GM19023 (cell line): ENCODE measurements around the gene ATP11A.

ENCODE experiments used
- ATAC-seq: cut with Tn5 transposase; IDR thresholded peaks from one replicate; pipeline ENCODE4 v1.9.1; 2021; ENCODE audit warnings: mild to moderate bottlenecking, moderate library complexity; ENCODE audit not compliant: unreplicated experiment

The ATP11A gene

GRCh38 chr13:112738606-112739005, 48.8 kb downstream of the ATP11A start:
- ATAC-seq, result no peak

DNA sequence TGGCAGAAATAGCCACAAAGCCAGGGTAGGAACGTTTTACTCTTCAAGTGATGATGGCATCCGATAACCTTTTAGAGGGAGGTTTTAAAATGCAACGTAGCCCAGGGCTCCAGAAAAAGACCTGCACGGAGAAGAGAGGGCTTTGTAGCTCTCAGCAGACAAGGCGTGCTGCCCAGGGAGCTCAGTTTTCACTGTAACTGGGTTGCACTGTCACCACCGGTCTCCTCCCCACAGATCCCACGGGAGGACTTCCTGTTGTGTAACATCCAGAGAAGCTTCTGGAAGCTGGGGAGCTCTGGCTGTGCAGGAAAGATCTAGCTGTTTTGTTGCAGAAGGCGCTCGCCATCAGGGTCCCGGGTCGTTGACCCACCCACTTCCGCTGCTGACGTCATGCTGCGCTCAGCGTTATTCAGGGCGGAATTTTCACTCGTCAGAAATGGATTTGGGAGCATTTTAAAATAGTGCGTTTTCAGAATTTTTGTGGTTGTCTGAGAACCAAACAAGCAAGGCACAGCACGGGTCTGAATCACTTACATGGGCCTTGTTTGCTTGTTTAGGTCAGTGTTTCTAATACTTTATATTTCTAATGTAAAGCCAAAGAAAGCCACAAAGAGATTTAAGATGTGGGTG, 50.8 kb downstream of the ATP11A start:
- no peak for ATAC-seq

DNA sequence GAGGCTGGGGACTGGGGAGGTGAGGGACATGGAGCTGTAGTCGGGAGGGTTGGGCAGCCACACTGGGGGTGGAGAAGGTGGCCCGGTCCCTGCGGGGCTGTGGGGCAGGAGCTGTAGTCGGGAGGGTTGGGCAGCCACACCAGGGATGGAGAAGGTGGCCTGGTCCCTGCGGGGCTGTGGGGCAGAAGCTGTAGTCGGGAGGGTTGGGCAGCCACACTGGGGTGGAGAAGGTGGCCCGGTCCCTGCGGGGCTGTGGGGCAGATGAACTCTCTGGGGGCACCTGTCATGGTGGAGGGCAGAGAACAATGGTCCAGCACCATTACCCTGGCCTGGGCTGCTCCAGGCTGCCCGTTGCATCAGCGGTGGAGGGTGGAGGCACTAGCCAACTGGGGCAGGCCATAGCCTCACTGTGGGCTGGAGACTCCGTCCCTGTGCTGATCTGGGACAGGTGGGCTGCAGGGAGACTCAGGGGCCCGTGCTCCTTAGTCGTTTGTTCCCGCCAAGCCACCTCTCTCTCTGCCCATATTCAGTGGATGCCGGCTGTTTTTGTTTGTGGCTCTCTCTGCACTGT, 51.4 kb downstream of the ATP11A start:
- no peak for ATAC-seq

DNA sequence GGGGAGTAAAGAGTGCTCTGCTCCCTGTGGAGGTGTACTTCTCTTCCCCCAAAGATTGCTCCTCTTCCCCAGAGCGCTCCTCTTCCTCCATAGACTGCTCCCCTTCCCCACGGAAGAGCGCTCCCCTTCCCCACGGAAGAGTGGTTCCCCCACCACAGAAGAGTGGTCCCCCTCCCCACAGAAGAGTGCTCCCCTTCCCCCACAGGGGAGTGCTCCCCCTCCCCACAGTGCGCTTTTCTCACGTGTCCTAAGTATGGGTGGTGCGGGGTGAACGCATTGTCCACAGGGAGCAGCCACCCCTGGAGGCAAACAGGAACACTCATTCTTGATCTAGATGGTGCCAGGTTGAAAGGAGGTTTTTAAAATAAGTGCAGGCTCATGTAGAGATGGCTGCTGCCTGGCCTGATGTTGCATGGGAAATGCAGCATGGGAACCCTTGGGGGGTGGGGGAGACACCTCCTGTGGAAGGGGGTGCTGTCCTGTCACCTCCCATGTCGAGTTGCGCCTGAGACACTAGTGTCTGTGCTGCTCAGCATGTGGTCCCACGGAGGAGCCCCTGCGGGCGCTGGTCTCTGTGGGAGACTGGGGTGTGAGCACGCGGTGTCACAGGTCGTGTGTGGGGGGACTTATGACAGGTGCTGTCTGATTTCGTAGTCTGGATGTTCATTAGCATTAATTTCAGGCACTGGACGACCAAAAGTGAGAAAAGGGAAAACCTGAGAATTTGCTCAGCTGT, 52.2 kb downstream of the ATP11A start:
- no peak for ATAC-seq

DNA sequence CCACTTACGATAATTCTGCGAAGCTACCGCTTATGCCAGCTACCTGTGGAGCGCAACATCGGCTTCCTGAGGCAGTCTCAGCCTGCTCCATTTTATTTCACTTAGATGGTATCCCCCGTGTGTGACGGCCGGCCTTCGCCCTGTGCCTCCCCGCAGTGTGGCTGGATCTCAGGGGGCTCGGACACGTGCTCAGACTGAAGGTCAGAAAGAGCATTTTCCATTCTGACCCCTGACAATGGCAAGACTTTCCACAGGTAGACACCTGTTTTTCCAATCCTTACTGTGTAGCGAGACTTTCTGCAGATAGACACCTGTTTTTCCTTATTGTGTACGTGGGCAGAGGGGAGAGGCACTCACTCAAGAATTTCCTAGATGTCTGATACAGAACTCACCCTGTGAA, 52.7 kb downstream of the ATP11A start:
- no peak for ATAC-seq

DNA sequence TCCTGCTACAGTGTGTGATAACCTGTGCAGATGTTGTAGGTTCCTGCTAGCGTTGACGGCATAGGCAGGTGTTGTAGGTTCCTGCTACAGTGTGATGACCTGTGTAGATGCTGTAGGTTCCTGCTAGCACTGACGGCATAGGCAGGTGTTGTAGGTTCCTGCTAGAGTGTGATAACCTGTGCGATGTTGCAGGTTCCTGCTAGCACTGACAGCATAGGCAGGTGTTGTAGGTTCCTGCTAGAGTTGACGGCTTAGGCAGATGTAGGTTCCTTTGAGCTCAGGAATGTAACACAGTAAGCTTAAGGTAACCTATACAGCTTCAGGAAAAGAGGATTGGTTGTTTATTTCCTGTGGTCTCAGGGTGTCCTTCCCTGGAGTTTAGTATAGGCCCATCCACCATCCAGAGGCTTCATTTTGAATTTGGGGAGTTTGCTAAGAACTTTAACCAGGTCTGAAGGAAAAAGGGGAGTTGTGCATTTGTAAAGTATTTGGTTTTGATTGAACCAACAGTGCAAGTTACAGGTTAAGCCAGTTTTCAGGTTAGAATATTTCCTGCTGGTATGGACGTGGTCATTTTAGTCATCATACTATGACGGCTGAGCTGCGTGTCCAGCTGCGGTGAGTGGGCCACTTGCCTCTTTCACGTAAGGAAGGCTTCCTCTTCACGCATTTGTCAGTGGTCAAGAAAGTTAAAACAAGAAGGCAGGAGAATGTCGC, 53.8 kb downstream of the ATP11A start:
- ATAC-seq, result no peak

GRCh38 chr13:112744168-112745021, 54.6 kb downstream of the ATP11A start:
- no peak for ATAC-seq

GRCh38 chr13:112746044-112746443, 56.2 kb downstream of the ATP11A start:
- no peak for ATAC-seq

- no peak for ATAC-seq
Measured at GRCh38 chr13:112747256-112747655, 57.4 kb downstream of the ATP11A start.

DNA sequence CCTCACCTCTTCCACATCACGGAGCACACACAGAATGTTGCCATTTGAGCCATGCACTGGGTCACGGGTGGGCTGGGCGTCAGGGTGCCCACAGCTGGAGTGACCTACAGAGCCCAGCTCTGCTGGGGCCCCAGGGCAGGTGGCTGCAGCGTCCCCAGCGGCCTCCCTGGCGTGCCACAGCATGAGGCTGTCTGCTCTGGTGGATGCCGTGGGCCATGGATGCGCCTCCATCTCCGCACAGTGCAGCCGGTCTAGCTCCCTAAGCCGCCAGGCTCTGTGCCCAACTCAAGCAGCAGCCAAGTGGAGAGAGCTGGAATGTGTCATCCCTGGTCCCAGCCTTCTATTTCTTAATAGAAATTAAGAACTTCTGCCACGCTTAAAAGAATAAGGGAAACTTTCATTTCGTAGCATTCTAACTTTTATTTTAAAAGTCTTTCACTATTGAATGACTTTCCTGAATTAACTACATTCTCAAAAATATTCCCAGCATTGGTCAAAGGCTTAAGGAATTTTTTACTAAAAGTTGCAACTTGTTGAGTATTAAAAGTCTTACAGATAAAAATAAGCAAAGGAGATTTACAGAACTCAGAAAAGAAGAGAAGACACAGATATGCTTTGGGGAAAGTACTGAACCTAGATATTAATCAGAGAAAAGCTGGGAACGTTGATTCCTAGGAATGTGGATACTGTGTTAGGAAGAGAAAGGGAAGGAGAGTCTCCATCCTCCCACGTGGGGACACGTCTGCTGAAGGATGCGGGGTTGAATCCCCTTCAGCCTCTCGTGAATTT, 59.3 kb downstream of the ATP11A start:
- ATAC-seq, result no peak

DNA sequence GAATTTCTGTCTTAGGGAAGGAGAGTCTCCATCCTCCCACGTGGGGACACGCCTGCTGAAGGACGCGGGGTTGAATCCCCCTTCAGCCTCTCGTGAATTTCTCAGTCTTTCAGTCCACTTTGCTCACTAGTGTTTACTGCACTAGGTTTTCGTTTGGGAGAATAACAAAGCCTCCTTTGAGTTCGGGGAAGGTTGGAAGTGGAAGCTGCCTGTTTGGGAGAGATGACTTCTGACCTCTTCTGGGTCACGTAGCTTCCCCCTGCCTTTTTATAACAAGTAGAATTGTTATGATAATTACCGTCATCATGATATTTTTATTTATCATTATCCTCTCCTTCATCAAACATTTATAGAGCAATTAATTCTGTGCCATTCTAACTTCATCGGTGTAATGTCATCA, 60.7 kb downstream of the ATP11A start:
- ATAC-seq, result no peak

DNA sequence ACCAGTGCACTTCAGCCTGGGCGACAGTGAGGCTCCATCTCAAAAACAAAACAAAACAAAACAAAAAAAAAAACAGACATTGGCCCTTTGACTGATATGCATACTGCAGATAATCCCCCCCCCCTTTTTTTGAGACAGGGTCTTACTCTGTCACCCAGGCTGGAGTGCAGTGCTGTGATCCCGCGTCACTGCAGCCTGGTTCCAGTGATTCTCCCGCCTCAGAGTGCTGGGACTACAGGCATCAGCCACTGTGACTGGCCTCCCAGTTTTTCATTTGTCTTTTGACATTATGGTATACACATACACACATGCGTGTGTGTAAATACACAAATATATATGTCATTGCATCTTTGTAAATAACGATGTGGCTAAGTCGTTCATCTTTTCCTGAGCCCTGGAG, 61.8 kb downstream of the ATP11A start:
- no peak for ATAC-seq

DNA sequence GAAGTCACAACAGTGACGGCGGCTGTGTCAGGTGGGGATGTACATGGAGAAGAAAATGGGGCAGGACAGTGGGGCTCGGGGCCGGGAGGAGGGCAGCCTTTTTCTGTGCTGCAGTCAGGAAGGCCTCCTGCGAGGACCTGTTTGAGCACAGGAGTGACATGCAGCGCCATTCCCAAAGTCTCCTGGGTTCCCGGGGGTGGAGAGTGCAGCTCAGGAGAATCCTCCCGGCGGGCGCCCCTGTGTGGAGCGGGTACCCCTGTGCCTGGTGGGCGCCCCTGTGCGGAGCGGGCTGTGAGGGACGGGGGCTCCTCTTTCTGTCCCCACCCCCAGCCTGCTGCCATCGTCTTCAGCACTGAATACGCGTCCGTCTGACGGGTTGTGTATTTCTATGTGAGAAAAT, 62.4 kb downstream of the ATP11A start:
- ATAC-seq, result no peak

DNA sequence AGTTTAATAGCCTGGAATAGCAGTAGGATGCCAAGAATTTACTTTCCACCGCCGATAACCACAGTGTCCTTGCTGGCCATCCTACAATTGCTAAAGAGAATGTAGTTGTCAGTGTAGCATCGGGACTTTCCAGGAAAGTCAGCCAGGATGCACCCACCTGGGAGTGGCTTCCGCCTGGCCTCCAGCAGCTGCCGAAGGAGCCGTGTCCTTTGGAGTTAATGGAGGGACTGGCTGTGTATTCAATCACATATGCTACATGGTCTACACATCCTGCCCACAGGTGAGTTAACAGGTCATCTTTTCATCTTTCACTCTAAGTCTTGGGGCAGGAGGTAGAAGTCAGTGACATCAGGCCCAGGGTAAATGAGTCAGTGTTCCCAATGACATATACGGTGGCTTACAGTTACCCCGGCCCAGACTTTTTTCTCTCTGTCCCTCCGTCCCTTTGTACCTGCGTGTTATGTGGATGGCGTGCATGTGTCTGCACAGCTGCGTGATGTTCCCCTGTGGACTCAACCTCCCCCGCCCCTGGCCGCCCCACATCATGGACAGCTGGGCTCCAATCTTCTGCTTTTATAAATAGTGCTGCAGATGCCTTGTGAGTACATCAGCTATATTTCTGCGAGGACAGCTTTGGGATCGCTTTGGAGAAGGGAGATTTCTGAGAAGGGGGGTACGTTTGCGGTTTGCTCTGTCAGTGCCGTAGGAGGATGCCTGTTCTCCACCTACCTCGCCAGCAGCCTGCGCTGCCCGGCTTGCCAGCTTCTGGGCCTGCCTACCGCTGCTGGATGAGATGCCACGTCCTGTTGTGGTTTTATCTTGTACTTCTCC, 63.1 kb downstream of the ATP11A start:
- ATAC-seq, result no peak

- ATAC-seq, result no peak
Measured at GRCh38 chr13:112753833-112754232, 64.0 kb downstream of the ATP11A start.

DNA sequence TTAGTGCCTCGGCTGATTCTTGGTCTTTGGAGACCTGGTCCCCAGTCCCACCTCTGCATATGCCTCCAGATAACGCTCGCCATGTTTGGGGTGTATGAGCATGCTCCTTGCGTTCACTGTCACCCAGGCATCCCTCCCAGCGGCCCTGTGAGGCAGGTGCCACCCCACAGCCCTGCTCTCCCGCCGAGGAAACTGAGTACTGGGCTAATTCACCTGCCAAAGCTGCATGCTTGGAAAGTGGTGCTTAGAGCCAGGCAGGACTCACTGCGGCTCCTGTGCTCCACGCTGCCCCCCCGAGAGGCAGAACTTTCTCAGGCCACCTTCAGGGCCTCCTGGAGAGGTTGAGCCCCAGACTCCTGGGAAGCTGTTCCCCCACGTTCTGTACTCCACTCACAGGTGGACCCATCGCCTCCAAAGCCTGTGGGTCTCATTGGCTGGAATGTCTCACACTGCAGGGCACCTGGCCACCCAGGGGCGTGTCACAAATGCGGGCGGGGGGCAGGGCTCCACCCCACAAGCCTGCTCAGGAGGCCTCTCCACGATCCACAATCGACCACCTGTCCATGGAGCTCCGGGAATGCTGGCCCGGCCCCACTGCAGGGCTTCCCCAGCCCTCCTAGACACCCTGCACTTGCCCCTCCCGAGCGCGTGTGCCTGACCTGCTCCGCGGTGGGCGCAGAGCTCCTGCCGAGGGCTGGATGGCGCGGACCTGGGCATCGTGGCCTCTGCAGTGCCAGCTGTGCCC, 64.6 kb downstream of the ATP11A start:
- ATAC-seq, result no peak

- no peak for ATAC-seq
Measured at GRCh38 chr13:112755331-112755730, 65.5 kb downstream of the ATP11A start.

DNA sequence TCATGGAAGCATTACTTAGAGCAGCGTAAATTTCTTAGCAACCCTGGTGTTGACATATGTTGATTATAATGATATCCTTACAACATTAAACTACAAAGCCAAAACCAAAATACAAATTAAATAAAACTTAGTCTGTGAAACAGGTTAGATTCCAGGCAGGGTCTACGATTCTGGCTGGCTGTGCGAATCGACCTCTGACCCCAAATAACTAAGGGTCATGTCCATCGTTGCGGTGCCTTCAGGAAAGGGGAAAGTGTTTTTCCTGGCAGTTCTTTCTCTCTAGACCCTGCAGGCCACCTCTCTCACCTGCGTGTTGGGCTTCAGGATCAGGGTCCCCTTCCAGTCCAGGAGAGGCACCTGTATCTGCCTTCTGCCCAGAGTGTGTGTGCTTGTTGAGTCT, 66.2 kb downstream of the ATP11A start:
- ATAC-seq, result no peak
